SU-DHL-6 (cell line): Measurements from ENCODE around the gene ETFDH.

Source experiments
- H2AFZ ChIP-seq: fragments of 200-600 bp; sonication (generic); 2 replicates; pipeline ENCODE4 v1.6.1; 2014; ENCODE audit warnings: low read depth, mild to moderate bottlenecking, moderate library complexity, mixed read lengths, antibody characterized with exemption, low read length; ENCODE audit not compliant: severe bottlenecking
- H3F3A ChIP-seq: fragments of 200-600 bp; shearing (Covaris generic); 2 replicates; pipeline ENCODE4 v1.6.0; 2016; ENCODE audit warnings: antibody characterized with exemption, mild to moderate bottlenecking; ENCODE audit not compliant: insufficient read depth
- H3K27ac ChIP-seq: fragments of 200-600 bp; sonication (generic); 2 replicates; pipeline ENCODE4 v1.5.1; 2016; ENCODE audit warnings: low read depth, mild to moderate bottlenecking, low read length, moderate library complexity, mixed read lengths
- H3K27me3 ChIP-seq: fragments of 200-600 bp; sonication (generic), shearing (Covaris generic); 2 replicates; pipeline ENCODE4 v1.6.0; 2014; ENCODE audit warnings: mild to moderate bottlenecking, low read length
- H3K36me3 ChIP-seq: fragments of 200-600 bp; sonication (generic); 2 replicates; pipeline ENCODE4 v1.6.1; 2014; ENCODE audit warnings: mild to moderate bottlenecking, low read length, mixed read lengths
- H3K4me2 ChIP-seq: fragments of 300-600, 200-600 bp; shearing (Covaris generic), sonication (generic); 2 replicates; pipeline ENCODE4 v1.6.0; 2014; ENCODE audit warnings: low read length, low read depth, mild to moderate bottlenecking; ENCODE audit not compliant: poor library complexity, severe bottlenecking
- H3K4me3 ChIP-seq: fragments of 200-600 bp; sonication (generic); 2 replicates; pipeline ENCODE4 v1.5.1; 2014; ENCODE audit warnings: antibody characterized with exemption, low read length, mild to moderate bottlenecking, mixed read lengths; ENCODE audit not compliant: insufficient read depth, poor library complexity, severe bottlenecking
- H3K79me2 ChIP-seq: fragments of 200-600 bp; sonication (generic); 2 replicates; pipeline ENCODE4 v1.6.1; 2014; ENCODE audit warnings: mild to moderate bottlenecking, low read length, moderate library complexity; ENCODE audit not compliant: insufficient read depth
- H3K9ac ChIP-seq: fragments of 200-600 bp; sonication (generic); 2 replicates; pipeline ENCODE4 v1.7.0; 2014; ENCODE audit warnings: mild to moderate bottlenecking, low read length
- H3K9me2 ChIP-seq: fragments of 200-600 bp; sonication (generic); replicated peaks from 2 replicates; pipeline ENCODE4 v1.6.1; 2014; ENCODE audit warnings: low read length; ENCODE audit not compliant: insufficient read depth
- H3K9me3 ChIP-seq: fragments of 200-600 bp; sonication (generic); 2 replicates; pipeline ENCODE4 v1.6.1; 2014; ENCODE audit warnings: low read length, mixed read lengths; ENCODE audit not compliant: insufficient read depth
- H4K20me1 ChIP-seq: fragments of 200-600 bp; sonication (generic); 2 replicates; pipeline ENCODE4 v1.6.1; 2014; ENCODE audit warnings: low read depth, mild to moderate bottlenecking, antibody characterized with exemption, low read length, moderate library complexity, mixed read lengths
- CTCF ChIP-seq: fragments of 200-600 bp; sonication (generic); IDR thresholded peaks from one replicate; pipeline ENCODE4 v1.5.1; 2017; ENCODE audit warnings: antibody characterized with exemption, mild to moderate bottlenecking, low read length, moderate library complexity; ENCODE audit not compliant: insufficient read depth, poor library complexity, severe bottlenecking
- EZH2phosphoT487 ChIP-seq: fragments of 200-600 bp; sonication (generic), shearing (Covaris generic); conservative IDR thresholded peaks from 2 replicates; pipeline ENCODE4 v1.6.1; 2018; ENCODE audit warnings: mild to moderate bottlenecking, antibody characterized with exemption, low read length, moderate library complexity, mixed read lengths

Gene ETFDH

GRCh38 chr4:158676076-158676475 is 4.0 kb downstream of the ETFDH start:
- Histone ChIP-seq H2AFZ (no peak overlapping the region), H3K4me3 (no peak overlapping the region), H3K4me2 (no peak overlapping the region), H3K79me2 (peaks cover 9% of the 10 kb centered on the region), H3K27ac (no peak overlapping the region), H3K9ac (no peak overlapping the region), H3K9me3 (no peaks in the 10 kb centered on the region), H3K27me3 (no peaks in the 10 kb centered on the region), H3K9me2 (no peaks in the 10 kb centered on the region), H3K36me3 (no peaks in the 10 kb centered on the region), H4K20me1 (no peaks in the 10 kb centered on the region), H3F3A (no peaks in the 10 kb centered on the region)
- TF ChIP-seq EZH2phosphoT487, result no peak
- no peak for TF ChIP-seq CTCF

GRCh38 chr4:158678767-158679166 is 6.7 kb downstream of the ETFDH start:
- Histone ChIP-seq H3K9me3 (no peaks in the 10 kb centered on the region), H2AFZ (no peak overlapping the region), H3K27me3 (no peaks in the 10 kb centered on the region), H3K9me2 (no peaks in the 10 kb centered on the region), H3K36me3 (no peaks in the 10 kb centered on the region), H3K27ac (no peak overlapping the region), H4K20me1 (no peaks in the 10 kb centered on the region), H3K9ac (no peak overlapping the region), H3K4me3 (no peak overlapping the region), H3F3A (no peaks in the 10 kb centered on the region), H3K4me2 (no peak overlapping the region), H3K79me2 (no peaks in the 10 kb centered on the region; the same call in 1 of the 2 replicates)
- no peak for TF ChIP-seq EZH2phosphoT487
- no peak for TF ChIP-seq CTCF

GRCh38 chr4:158681629-158682028 is 9.5 kb downstream of the ETFDH start:
- H3K4me2 ChIP-seq, result no peak overlapping the region
- no peaks in the 10 kb centered on the region for H3K36me3 ChIP-seq
- H3K27ac ChIP-seq, result no peak overlapping the region
- no peaks in the 10 kb centered on the region for H3K9me2 ChIP-seq
- no peaks in the 10 kb centered on the region for H3K9me3 ChIP-seq
- no peak overlapping the region for H3K9ac ChIP-seq
- no peaks in the 10 kb centered on the region for H3K79me2 ChIP-seq
- H3K4me3 ChIP-seq, result no peak overlapping the region
- H3K27me3 ChIP-seq, result no peaks in the 10 kb centered on the region
- no peak for TF ChIP-seq CTCF
- TF ChIP-seq EZH2phosphoT487, result no peak
- H2AFZ ChIP-seq, result no peak overlapping the region
- H4K20me1 ChIP-seq, result no peaks in the 10 kb centered on the region
- H3F3A ChIP-seq, result no peaks in the 10 kb centered on the region
